Testis (tissue), 2 donors: ENCODE results near the gene TBX18.

Experiments used
- CTCF ChIP-seq, 3 experiments: fragments of 450-650 bp in 2 of 3; fragments of 200-600 bp in 1 of 3; sonication (generic) in 1 of 3; IDR thresholded peaks; one replicate each; pipeline ENCODE4 v1.5.1; 2016 to 2019; ENCODE audit warnings: antibody characterized with exemption in 3 of 3, mild to moderate bottlenecking in 2 of 3, moderate library complexity in 1 of 3
- POLR2A ChIP-seq: fragments of 450-650 bp; IDR thresholded peaks from one replicate; pipeline ENCODE4 v1.6.1; 2017; ENCODE audit warnings: antibody characterized with exemption, mild to moderate bottlenecking, moderate library complexity

- TF ChIP-seq POLR2A (no peak), CTCF (IDR thresholded peaks at IDR 0.05) (no peak)
Observed at GRCh38 chr6:84756466-84756865, 7.9 kb downstream of the TBX18 start.
